ENCODE measurements around the gene RNF145.

Gene RNF145

DNA sequence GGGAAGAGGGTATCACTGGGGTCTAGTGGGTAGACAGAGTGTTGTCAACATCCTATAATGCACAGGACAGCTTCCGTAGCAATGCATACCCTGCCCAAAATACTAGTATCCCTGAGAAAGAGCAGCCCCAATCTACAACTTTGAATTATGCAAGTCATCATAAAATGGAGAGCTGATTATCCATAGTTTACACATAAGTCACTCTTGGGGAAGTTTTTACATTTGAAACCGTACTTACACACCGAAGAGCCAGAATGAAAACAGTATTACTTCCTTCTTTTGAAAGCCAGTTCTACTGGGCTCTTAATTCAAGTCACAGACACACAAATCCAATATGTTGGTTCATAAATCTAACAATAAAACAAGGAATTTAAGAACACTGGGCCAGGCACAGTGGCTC lies 21.6 kb downstream of the RNF145 start:
- Histone ChIP-seq H3K4me3 (ENCODE audit: low read depth in 1 of 2, low read length in 1 of 2) (no peak overlapping the region), H3K27me3 (no peaks in the 10 kb centered on the region), H3K9me3 (no peaks in the 10 kb centered on the region), H3K4me1 (ENCODE audit: control insufficient read depth in 1 of 2, insufficient read depth in 1 of 2, low read depth in 1 of 2, low read length in 1 of 2) (peaks cover 6% of the 10 kb centered on the region in 2 experiments), H3K36me3 (peaks cover 52% of the 10 kb centered on the region), H3K27ac (peak overlapping the region; percentile 0)
- TF ChIP-seq CTCF (IDR thresholded peaks at IDR 0.05): no peak

- Histone ChIP-seq H3K9me3 (no peaks in the 10 kb centered on the region), H3K4me3 (ENCODE audit: low read depth in 1 of 2, low read length in 1 of 2) (no peak overlapping the region), H3K36me3 (peaks cover 51% of the 10 kb centered on the region), H3K27me3 (no peaks in the 10 kb centered on the region), H3K27ac (no peak overlapping the region), H3K4me1 (ENCODE audit: control insufficient read depth in 1 of 2, insufficient read depth in 1 of 2, low read depth in 1 of 2, low read length in 1 of 2) (peaks cover 10 to 12% of the 10 kb centered on the region in 2 experiments)
- no peak for TF ChIP-seq CTCF (IDR thresholded peaks at IDR 0.05)
Measured at GRCh38 chr5:159186319-159186718, 23.0 kb downstream of the RNF145 start.

- H3K27ac ChIP-seq: no peak overlapping the region
Measured at GRCh38 chr5:159185773-159186172, 23.6 kb downstream of the RNF145 start.

DNA sequence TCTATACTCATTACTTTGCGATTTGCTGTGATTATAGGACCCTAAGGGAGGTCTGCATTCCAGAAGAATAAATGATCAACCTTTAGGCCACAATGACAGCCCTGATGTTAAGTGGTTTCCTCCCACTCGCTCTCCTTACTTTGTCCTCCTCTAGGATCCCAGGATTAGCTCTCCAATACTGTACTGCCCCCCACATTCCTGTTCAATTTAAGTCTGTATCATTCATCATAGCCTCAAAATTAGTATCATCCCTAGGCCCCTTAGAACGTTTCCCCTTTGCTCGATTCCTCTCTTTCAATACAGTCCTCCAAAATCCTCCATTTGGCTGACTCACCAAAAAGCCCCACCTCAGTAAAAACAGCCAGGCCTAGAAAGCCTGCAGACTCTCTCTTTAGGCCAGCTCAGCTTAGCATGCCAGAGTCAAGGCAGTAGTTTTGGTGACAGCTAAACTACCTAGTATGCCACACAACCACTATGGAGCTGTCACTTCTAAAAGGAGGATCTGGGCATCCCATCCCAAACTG lies 24.4 kb downstream of the RNF145 start:
- no peak for TF ChIP-seq CTCF (IDR thresholded peaks at IDR 0.05)
- Histone ChIP-seq H3K27ac (no peak overlapping the region), H3K9me3 (no peaks in the 10 kb centered on the region), H3K36me3 (peaks cover 57% of the 10 kb centered on the region), H3K4me1 (ENCODE audit: control insufficient read depth in 1 of 2, insufficient read depth in 1 of 2, low read depth in 1 of 2, low read length in 1 of 2) (peaks cover 10 to 12% of the 10 kb centered on the region in 2 experiments), H3K27me3 (no peaks in the 10 kb centered on the region), H3K4me3 (ENCODE audit: low read depth in 1 of 2, low read length in 1 of 2) (no peak overlapping the region)

More at GRCh38 chr5:159185773-159186172, 23.6 kb downstream of the RNF145 start:
- Histone ChIP-seq H3K36me3 (peaks cover 52% of the 10 kb centered on the region), H3K9me3 (no peaks in the 10 kb centered on the region), H3K4me3 (ENCODE audit: low read depth in 1 of 2, low read length in 1 of 2) (no peak overlapping the region), H3K4me1 (ENCODE audit: control insufficient read depth in 1 of 2, insufficient read depth in 1 of 2, low read depth in 1 of 2, low read length in 1 of 2) (peaks cover 10 to 12% of the 10 kb centered on the region in 2 experiments), H3K27me3 (no peaks in the 10 kb centered on the region)
- no peak for TF ChIP-seq CTCF (IDR thresholded peaks at IDR 0.05)

DNA sequence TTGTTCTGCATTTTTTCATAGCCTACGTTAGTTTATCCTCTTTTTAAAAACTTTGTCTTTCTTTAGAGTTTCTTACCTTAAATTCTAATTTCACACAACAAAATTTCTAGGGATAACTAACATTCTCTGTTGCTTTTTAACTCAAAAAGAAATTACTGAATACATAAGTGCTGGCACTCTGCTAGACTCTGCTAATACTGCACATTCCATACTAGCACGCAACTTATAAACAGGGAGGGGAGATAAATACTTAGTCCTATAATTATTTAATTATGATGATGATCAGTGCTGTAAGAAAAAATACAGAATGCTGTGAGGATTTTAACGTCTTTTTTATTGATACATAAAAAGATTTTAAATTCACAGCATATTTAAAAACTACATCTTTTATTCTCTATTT lies 25.1 kb downstream of the RNF145 start:
- Histone ChIP-seq H3K4me1 (ENCODE audit: control insufficient read depth in 1 of 2, insufficient read depth in 1 of 2, low read depth in 1 of 2, low read length in 1 of 2) (peaks cover 10 to 12% of the 10 kb centered on the region in 2 experiments), H3K4me3 (ENCODE audit: low read depth in 1 of 2, low read length in 1 of 2) (no peak overlapping the region), H3K27me3 (no peaks in the 10 kb centered on the region), H3K27ac (no peak overlapping the region), H3K36me3 (peaks cover 53% of the 10 kb centered on the region), H3K9me3 (no peaks in the 10 kb centered on the region)
- TF ChIP-seq CTCF (IDR thresholded peaks at IDR 0.05): no peak

All from neutrophil (primary cell).